H1 (cell line): ENCODE results near the gene RTEL1. TPM values are rescaled to one million over a fixed set of nuclear protein-coding genes. Genes with fewer than 3 reads are reported as not detected.

Experiments used
- CTCF ChIA-PET: fragments of 300-600 bp; sonication (Branson Sonifier 250); formaldehyde crosslinking; loops from one replicate; lab custom pipeline; 2021; ENCODE audit not compliant: partially characterized antibody; lab: Charles Lee
- POLR2A ChIA-PET: fragments of 300-600 bp; sonication (Branson Sonifier 250); formaldehyde crosslinking; loops from one replicate; lab custom pipeline; 2021; ENCODE audit warnings: inconsistent platforms; ENCODE audit not compliant: partially characterized antibody; lab: Charles Lee
- DNase-seq, 2 experiments: peaks; one replicate each; pipeline versions ENCODE4 v3.0.0 to v3.0.0-alpha.2; 2010 to 2022; ENCODE audit warnings: low spot score in 2 of 2, low read depth in 1 of 2, mixed read lengths in 1 of 2
- FAIRE-seq: peaks from 2 replicates; lab custom pipeline; 2011; peaks lifted over from hg19 to GRCh38; lab: Jason Lieb, UNC
- H2AFZ ChIP-seq: 2 replicates; pipeline ENCODE4 v1.8.1; 2012; ENCODE audit warnings: low read length, inconsistent platforms
- H2AK5ac ChIP-seq: 2 replicates; pipeline ENCODE4 v1.6.1; 2013; ENCODE audit warnings: low read depth, low read length
- H2BK120ac ChIP-seq: replicated peaks from 2 replicates; pipeline ENCODE3; 2013; ENCODE audit warnings: low read depth, low read length, inconsistent platforms
- H2BK12ac ChIP-seq: 2 replicates; pipeline ENCODE4 v1.6.1; 2013; ENCODE audit warnings: low read depth, low read length
- H2BK15ac ChIP-seq: 2 replicates; pipeline ENCODE4 v1.6.1; 2013; ENCODE audit warnings: low read length
- H2BK20ac ChIP-seq: 2 replicates; pipeline ENCODE4 v1.6.1; 2013; ENCODE audit warnings: low read length
- H2BK5ac ChIP-seq: 2 replicates; pipeline ENCODE4 v1.6.1; 2013; ENCODE audit warnings: low read depth, low read length
- H3K14ac ChIP-seq: 2 replicates; pipeline ENCODE4 v1.6.1; 2013; ENCODE audit warnings: inconsistent platforms; ENCODE audit not compliant: insufficient read length
- H3K18ac ChIP-seq: 2 replicates; pipeline ENCODE4 v1.6.1; 2013; ENCODE audit warnings: low read length; ENCODE audit errors: extremely low read depth
- H3K23ac ChIP-seq: 2 replicates; pipeline ENCODE4 v1.6.1; 2013; ENCODE audit warnings: inconsistent platforms; ENCODE audit not compliant: insufficient read length
- H3K23me2 ChIP-seq: 2 replicates; pipeline ENCODE4 v1.6.1; 2013; ENCODE audit warnings: low read depth, low read length
- H3K27ac ChIP-seq: 2 replicates; pipeline ENCODE4 v1.6.1; 2011; ENCODE audit warnings: low read depth, low read length, inconsistent platforms
- H3K27me3 ChIP-seq, 4 experiments: replicated peaks in 1 of 4; 1 replicate in 1 of 4; 2 replicates in 3 of 4; pipeline versions ENCODE4 v1.6.1 to v1.8.1; 2011 to 2013; ENCODE audit warnings: low read length in 3 of 4, mild to moderate bottlenecking in 3 of 4, inconsistent platforms in 2 of 4, mixed read lengths in 2 of 4, moderate library complexity in 1 of 4; ENCODE audit not compliant: control insufficient read depth in 3 of 4, insufficient read depth in 3 of 4; ENCODE audit errors: extremely low read depth in 1 of 4
- H3K36me3 ChIP-seq, 4 experiments: 2 replicates each; pipeline versions ENCODE4 v1.6.1 to v1.8.1; 2011 to 2013; ENCODE audit warnings: mild to moderate bottlenecking in 4 of 4, low read length in 3 of 4, moderate library complexity in 2 of 4, control low read depth in 1 of 4, inconsistent platforms in 1 of 4; ENCODE audit not compliant: insufficient read depth in 4 of 4, control insufficient read depth in 2 of 4
- H3K4ac ChIP-seq: replicated peaks from 2 replicates; pipeline ENCODE3; 2013; ENCODE audit warnings: low read length, low read depth, mixed read lengths, inconsistent platforms; ENCODE audit not compliant: insufficient read length
- H3K4me1 ChIP-seq, 4 experiments: replicated peaks in 1 of 4; 1 replicate in 1 of 4; 2 replicates in 3 of 4; pipeline versions ENCODE4 v1.6.1 to v1.8.1; 2011 to 2013; ENCODE audit warnings: low read length in 3 of 4, inconsistent platforms in 2 of 4, mixed read lengths in 1 of 4; ENCODE audit not compliant: insufficient read depth in 4 of 4, control insufficient read depth in 3 of 4
- H3K4me2 ChIP-seq, 2 experiments: 2 replicates each; pipeline versions ENCODE4 v1.6.1 to v1.8.1; 2011 to 2013; ENCODE audit warnings: low read depth in 2 of 2, low read length in 2 of 2, control low read depth in 1 of 2, inconsistent platforms in 1 of 2, mild to moderate bottlenecking in 1 of 2; ENCODE audit not compliant: insufficient read depth in 1 of 2
- H3K4me3 ChIP-seq, 4 experiments: fragments of 200-600, 300-600 bp in 1 of 4; sonication (generic), shearing (Covaris generic), sonication (Bioruptor Twin) in 1 of 4; 2 replicates each; pipeline versions ENCODE4 v1.5.1 to v1.8.1; 2011 to 2016; ENCODE audit warnings: low read length in 4 of 4, low read depth in 3 of 4, control low read depth in 2 of 4, inconsistent platforms in 2 of 4, mild to moderate bottlenecking in 2 of 4, mixed read lengths in 1 of 4, moderate library complexity in 1 of 4; ENCODE audit not compliant: insufficient read depth in 2 of 4; ENCODE audit errors: extremely low read depth in 1 of 4
- H3K56ac ChIP-seq: replicated peaks from 2 replicates; pipeline ENCODE3; 2013; ENCODE audit warnings: low read depth, mild to moderate bottlenecking, mixed read lengths, low read length, inconsistent platforms; ENCODE audit not compliant: insufficient read length
- H3K79me1 ChIP-seq: 2 replicates; pipeline ENCODE4 v1.6.1; 2013; ENCODE audit warnings: low read depth, low read length, control low read depth
- H3K79me2 ChIP-seq, 2 experiments: 2 replicates each; pipeline versions ENCODE4 v1.6.1 to v1.8.1; 2012 to 2013; ENCODE audit warnings: low read length in 2 of 2, mild to moderate bottlenecking in 2 of 2, inconsistent platforms in 1 of 2; ENCODE audit not compliant: insufficient read depth in 2 of 2, control insufficient read depth in 1 of 2
- H3K9ac ChIP-seq, 4 experiments: replicated peaks in 1 of 4; 1 replicate in 1 of 4; 2 replicates in 3 of 4; pipeline versions ENCODE4 v1.6.1 to v1.8.1; 2011 to 2013; ENCODE audit warnings: low read depth in 3 of 4, low read length in 3 of 4, control low read depth in 2 of 4, mild to moderate bottlenecking in 2 of 4, moderate library complexity in 2 of 4, inconsistent platforms in 1 of 4; ENCODE audit errors: extremely low read depth in 1 of 4
- H3K9me3 ChIP-seq, 2 experiments: 2 replicates each; pipeline versions ENCODE4 v1.6.1 to v1.8.1; 2012 to 2013; ENCODE audit warnings: mild to moderate bottlenecking in 2 of 2, moderate library complexity in 2 of 2, control low read depth in 1 of 2, inconsistent platforms in 1 of 2, low read depth in 1 of 2, low read length in 1 of 2, mixed read lengths in 1 of 2; ENCODE audit not compliant: insufficient read depth in 2 of 2
- H4K20me1 ChIP-seq, 2 experiments: replicated peaks in 1 of 2; 2 replicates each; pipeline versions ENCODE3 to v1.8.1; 2011 to 2013; ENCODE audit warnings: inconsistent platforms in 2 of 2, low read length in 2 of 2, mild to moderate bottlenecking in 1 of 2; ENCODE audit not compliant: insufficient read depth in 2 of 2, control insufficient read depth in 1 of 2
- H4K5ac ChIP-seq: 2 replicates; pipeline ENCODE4 v1.6.1; 2013; ENCODE audit warnings: low read length, low read depth, mixed read lengths, inconsistent platforms; ENCODE audit not compliant: insufficient read length
- H4K8ac ChIP-seq: 2 replicates; pipeline ENCODE4 v1.8.0; 2013; ENCODE audit warnings: mild to moderate bottlenecking, moderate library complexity, low read length, inconsistent platforms; ENCODE audit not compliant: insufficient read depth; ENCODE audit errors: extremely low read depth
- H4K91ac ChIP-seq: replicated peaks from 2 replicates; pipeline ENCODE3; 2013; ENCODE audit warnings: low read length, mixed read lengths, inconsistent platforms; ENCODE audit not compliant: insufficient read length
- CEBPB ChIP-seq: IDR thresholded peaks from 2 replicates; pipeline ENCODE4 v1.6.1; 2012; ENCODE audit warnings: low read depth, low read length
- EP300 ChIP-seq, 2 experiments: IDR thresholded peaks; 1 replicate in 1 of 2; 2 replicates in 1 of 2; pipeline ENCODE4 v1.6.1; 2011 to 2012; ENCODE audit warnings: low read depth in 2 of 2, low read length in 2 of 2, mild to moderate bottlenecking in 2 of 2, borderline replicate concordance in 1 of 2, inconsistent platforms in 1 of 2, moderate library complexity in 1 of 2
- FOSL1 ChIP-seq: IDR thresholded peaks from 2 replicates; pipeline ENCODE4 v1.6.1; 2011; ENCODE audit warnings: mild to moderate bottlenecking, low read depth, low read length, moderate library complexity; ENCODE audit not compliant: insufficient read depth
- HDAC2 ChIP-seq, 2 experiments: fragments of 300-600 bp in 1 of 2; sonication (generic) in 1 of 2; IDR thresholded peaks; 2 replicates each; pipeline ENCODE4 v1.6.1; 2011 to 2012; ENCODE audit warnings: low read depth in 2 of 2, low read length in 2 of 2, mild to moderate bottlenecking in 2 of 2, moderate library complexity in 2 of 2, borderline replicate concordance in 1 of 2, inconsistent platforms in 1 of 2
- JUND ChIP-seq: IDR thresholded peaks from 2 replicates; pipeline ENCODE4 v1.6.1; 2011; ENCODE audit warnings: mild to moderate bottlenecking, improper control_type of control experiment, low read length
- POU5F1 ChIP-seq: IDR thresholded peaks from 2 replicates; pipeline ENCODE4 v1.6.1; 2011; ENCODE audit warnings: low read depth, mild to moderate bottlenecking, low read length, moderate library complexity
- RFX5 ChIP-seq: IDR thresholded peaks from 2 replicates; pipeline ENCODE4 v1.6.1; 2011; ENCODE audit warnings: low read depth, low read length, improper control_type of control experiment, borderline replicate concordance
- SIN3A ChIP-seq, 2 experiments: IDR thresholded peaks in 1 of 2; conservative IDR thresholded peaks in 1 of 2; 2 replicates each; pipeline ENCODE4 v1.6.1; 2011 to 2012; ENCODE audit warnings: low read length in 2 of 2, improper control_type of control experiment in 1 of 2, low read depth in 1 of 2, mild to moderate bottlenecking in 1 of 2
- WGBS, 2 experiments: shearing (Covaris generic) in 1 of 2; methylation state at CpG; one replicate each; pipeline versions ENCODE4 v1.1.6 to v1.1.7; 2013 to 2015; ENCODE audit warnings: low lambda C conversion rate in 2 of 2, mixed read lengths in 2 of 2, inconsistent platforms in 1 of 2, low coverage in 1 of 2, missing lambda C conversion rate in 1 of 2; ENCODE audit not compliant: insufficient replicate concordance in 2 of 2, insufficient coverage in 1 of 2, insufficient read length in 1 of 2; ENCODE audit errors: extremely low coverage in 1 of 2, missing lambda C conversion rate in 1 of 2; 5-methylcytosine and 5-hydroxymethylcytosine counted together
- polyA plus RNA-seq, 7 experiments: library from polyadenylated mRNA; depleted of rRNA in 3 of 7; stranded (reverse) in 5 of 7; unstranded in 2 of 7; fragments of >200 nt in 5 of 7; fragments of 200-250 nt in 2 of 7; gene quantifications; 1 replicate in 5 of 7; 2 replicates in 1 of 7; 4 replicates in 1 of 7; pipeline versions ENCODE4 v1.2.1 to v1.2.3, GENCODE V29; 2011 to 2013; ENCODE audit warnings: missing spikeins in 2 of 7, mixed read lengths in 2 of 7
- total RNA-seq: library from RNA; stranded (reverse); fragmentation: NEBNext Ultra II Directional; extraction: Animal tissue kit (Norgen Biotek cat#: 25700); gene quantifications from 2 replicates; pipeline ENCODE4 v1.2.1, GENCODE V29; 2021
- TF ChIP-seq, protein P1 (sequence below): IDR thresholded peaks from 2 replicates; pipeline ENCODE4 v1.6.1; 2012; ENCODE audit warnings: low read length, inconsistent platforms

RTEL1 gene
- total and polyA plus RNA-seq, 2 of the 8 experiments (the other 6 are each of a cell fraction or from before 2014, with no cell fraction given), result 16.2 to 37.1 TPM

DNA sequence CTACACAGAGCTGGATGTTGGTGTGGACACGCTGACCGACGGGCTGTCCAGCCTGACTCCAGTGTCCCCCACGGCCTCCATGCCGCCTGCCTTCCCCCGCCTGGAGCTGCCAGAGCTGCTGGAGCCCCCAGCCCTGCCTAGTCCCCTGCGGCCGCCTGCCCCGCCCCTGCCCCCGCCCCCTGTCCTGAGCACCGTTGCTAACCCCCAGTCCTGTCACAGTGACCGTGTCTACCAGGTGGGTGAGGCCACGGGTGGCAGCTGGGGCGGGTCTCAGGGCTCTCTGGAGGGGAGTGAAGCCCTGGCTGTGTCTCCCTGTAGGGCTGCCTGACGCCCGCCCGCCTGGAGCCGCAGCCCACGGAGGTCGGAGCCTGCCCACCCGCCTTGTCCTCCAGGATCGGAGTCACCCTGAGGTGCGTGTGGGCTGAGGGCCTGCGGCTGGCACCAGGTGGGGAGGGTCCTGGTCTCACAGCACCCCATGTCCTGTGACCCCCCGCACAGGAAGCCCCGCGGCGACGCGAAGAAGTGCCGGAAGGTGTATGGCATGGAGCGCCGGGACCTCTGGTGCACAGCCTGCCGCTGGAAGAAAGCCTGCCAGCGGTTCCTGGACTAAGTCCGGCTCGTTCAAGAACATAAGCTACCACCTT, 84.4 kb downstream of the RTEL1 start:
- no peak for FAIRE-seq
- Histone ChIP-seq H3K4me1 (peaks cover 0 to 17% (median 12%) of the 10 kb centered on the region in 4 experiments; a peak in 6 of 7 replicates), H2BK20ac (no peak overlapping the region), H3K9ac (no peak overlapping the region), H3K36me3 (peaks cover 0 to 12% (median 6%) of the 10 kb centered on the region in 4 experiments; a peak in 3 of 8 replicates), H2AK5ac (no peak overlapping the region), H3K23ac (no peak overlapping the region), H3K9me3 (no peaks in the 10 kb centered on the region), H3K79me2 (no peaks in the 10 kb centered on the region), H3K4ac (no peak overlapping the region), H2AFZ (no peak overlapping the region), H3K27ac (no peak overlapping the region), H3K79me1 (no peaks in the 10 kb centered on the region), H4K8ac (peak overlapping the region; percentile 2; the same call in 1 of the 2 replicates), H3K4me2 (no peak overlapping the region), H3K4me3 (no peak overlapping the region), H3K23me2 (peaks cover 13% of the 10 kb centered on the region; the same call in 1 of the 2 replicates), H2BK15ac (no peak overlapping the region), H2BK12ac (no peak overlapping the region), H4K20me1 (peaks cover 0 to 4% of the 10 kb centered on the region in 2 experiments), H4K91ac (no peak overlapping the region), H2BK120ac (no peak overlapping the region), H3K56ac (no peak overlapping the region), H3K14ac (no peak overlapping the region), H4K5ac (no peak overlapping the region), H3K18ac (no peak overlapping the region), H2BK5ac (0 out of 2 replicates have a peak overlapping the region, but pooled peaks have one; percentile 9), H3K27me3 (peaks cover 0 to 8% (median 6%) of the 10 kb centered on the region in 4 experiments; a peak in 4 of 7 replicates)
- WGBS, 2 experiments, result 98% methylated on average over 21 of the region's 37 CpGs; no CpG with 5 or more reads in 1 of the 2 experiments
- peak in 1 of 2 experiments; percentile 46 for DNase-seq
- ChIA-PET CTCF (interaction anchor here (1.1 to 2.2 kb wide), 8 partner anchors 9 to 265 kb away, joined by 3 to 18 read pairs (median 4); partner anchors contain the start of gene TPD52L2), POLR2A (interaction anchor here (0.6 to 2.6 kb wide), 7 partner anchors 35 to 214 kb away, joined by 3 to 11 read pairs (median 4); partner anchors contain the start of genes ARFRP1, RTEL1, TPD52L2 and UCKL1)
- no peak for TF ChIP-seq CEBPB
- no peak for TF ChIP-seq RFX5
- no peak for TF ChIP-seq SIN3A (conservative IDR thresholded peaks at IDR 0.05 in 1 of 2, IDR thresholded peaks at IDR 0.05 in 1 of 2; ENCODE audit: low read depth in 1 of 2, low read length in 2 of 2)
- no peak for TF ChIP-seq HDAC2 (IDR thresholded peaks at IDR 0.05; ENCODE audit: borderline replicate concordance in 1 of 2, low read depth in 2 of 2, low read length in 2 of 2)
- no peak for TF ChIP-seq JUND
- TF ChIP-seq EP300 (IDR thresholded peaks at IDR 0.05; ENCODE audit: borderline replicate concordance in 1 of 2, low read depth in 2 of 2, low read length in 2 of 2), result no peak
- TF ChIP-seq POU5F1, result no peak
- TF ChIP-seq FOSL1, result no peak
- TF ChIP-seq, protein P1, sequence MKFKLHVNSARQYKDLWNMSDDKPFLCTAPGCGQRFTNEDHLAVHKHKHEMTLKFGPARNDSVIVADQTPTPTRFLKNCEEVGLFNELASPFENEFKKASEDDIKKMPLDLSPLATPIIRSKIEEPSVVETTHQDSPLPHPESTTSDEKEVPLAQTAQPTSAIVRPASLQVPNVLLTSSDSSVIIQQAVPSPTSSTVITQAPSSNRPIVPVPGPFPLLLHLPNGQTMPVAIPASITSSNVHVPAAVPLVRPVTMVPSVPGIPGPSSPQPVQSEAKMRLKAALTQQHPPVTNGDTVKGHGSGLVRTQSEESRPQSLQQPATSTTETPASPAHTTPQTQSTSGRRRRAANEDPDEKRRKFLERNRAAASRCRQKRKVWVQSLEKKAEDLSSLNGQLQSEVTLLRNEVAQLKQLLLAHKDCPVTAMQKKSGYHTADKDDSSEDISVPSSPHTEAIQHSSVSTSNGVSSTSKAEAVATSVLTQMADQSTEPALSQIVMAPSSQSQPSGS, result no peak
